GM20431 (cell line): Measurements from ENCODE around the gene CCDC83.
"Not testable (repeated sequence)": the region's sequence is repeated elsewhere in the genome, so short reads cannot be mapped to it uniquely, and the experiment has no call there.

Source experiments
- in situ Hi-C: fragments of 300-500 bp; cut with MseI, MboI; formaldehyde crosslinking; loops from one replicate; pipeline ENCODE4 v1.15.0; 2020; ENCODE audit warnings: low sequenced_read_pairs; ENCODE audit not compliant: unreplicated experiment

CCDC83 gene

DNA sequence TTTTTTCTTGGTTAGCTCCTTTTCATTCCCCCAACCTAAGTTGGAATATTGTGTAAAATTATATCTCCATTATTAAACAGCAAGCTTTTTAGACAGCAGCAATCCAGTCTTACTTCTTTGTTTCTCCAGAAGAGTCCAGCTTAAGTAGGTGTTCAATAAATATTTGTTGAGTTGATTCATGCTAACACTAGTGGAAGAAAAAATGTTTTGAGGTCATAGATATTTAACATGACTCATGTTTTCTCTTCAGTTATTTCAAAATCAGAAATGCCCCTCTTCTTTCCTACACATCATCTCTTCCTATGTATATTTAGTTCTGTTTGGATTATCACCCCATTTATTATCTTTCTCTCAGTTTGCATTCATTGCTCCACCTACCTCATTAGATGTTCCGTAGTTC, 20.3 kb downstream of the CCDC83 start:
- in situ Hi-C loops = no loop called here

DNA sequence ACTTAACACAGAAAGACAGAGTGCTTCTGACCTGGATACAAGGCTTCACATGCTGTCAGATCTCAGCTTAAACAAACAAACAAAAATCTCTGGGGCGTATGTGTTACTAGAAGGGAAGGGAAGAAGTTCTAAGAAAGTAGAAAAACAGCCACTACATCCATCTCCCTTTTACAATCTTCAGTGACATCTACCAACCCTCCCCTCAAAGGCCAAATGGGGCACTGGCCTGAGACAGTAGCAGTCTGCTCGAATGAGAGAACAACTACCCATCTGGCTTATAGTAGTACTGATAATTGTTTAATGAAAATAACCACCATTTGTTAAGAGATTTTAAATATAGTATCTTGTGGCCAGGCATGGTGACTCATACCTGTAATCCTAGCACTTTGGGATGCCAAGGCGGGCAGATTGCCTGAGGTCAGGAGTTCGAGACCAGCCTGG, 29.4 kb downstream of the CCDC83 start:
- in situ Hi-C loops = no loop called here

DNA sequence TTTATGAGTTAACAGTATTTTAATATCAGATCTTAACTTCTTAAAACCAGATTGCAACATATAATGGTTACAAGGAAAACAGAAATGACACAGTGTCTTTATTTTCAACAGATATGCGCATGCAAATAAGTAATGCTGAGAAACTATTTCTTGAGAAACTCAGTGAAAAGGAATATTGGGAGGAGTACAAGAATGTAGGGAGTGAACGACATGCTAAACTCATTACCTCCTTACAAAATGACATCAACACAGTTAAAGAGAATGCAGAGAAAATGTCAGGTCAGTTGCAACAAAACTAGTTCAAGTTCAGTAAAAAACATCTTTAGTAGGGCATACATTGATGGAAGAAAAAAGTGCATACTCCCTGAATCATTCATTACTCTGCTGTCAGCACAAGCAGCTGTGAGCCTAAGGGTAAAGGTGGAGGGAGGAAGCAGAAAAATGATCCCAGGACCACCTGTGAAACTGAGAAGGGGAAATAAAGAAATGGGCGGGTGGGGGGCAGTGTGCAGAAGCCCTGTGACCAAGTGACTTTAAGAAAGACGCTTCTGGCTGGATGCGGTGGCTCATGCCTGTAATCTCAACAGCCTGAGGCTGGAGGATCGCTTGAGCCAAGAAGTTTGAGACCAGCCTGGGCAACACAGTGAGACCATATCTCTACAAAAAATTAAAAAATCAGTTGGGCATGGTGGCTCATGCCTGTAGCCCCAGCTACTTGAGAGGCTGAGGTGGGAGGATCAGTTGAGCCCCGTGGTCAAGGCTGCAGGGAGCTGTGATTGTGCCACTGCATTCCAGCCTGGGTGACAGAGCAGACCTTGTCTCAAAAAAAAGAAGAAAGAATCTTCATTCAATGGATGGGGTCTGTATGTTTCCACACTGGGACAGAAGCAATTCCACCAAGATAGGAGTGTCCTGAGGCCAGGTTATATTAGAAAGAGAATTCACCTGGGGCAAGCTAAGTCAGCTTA, 31.2 kb downstream of the CCDC83 start:
- in situ Hi-C loops = no loop called here

DNA sequence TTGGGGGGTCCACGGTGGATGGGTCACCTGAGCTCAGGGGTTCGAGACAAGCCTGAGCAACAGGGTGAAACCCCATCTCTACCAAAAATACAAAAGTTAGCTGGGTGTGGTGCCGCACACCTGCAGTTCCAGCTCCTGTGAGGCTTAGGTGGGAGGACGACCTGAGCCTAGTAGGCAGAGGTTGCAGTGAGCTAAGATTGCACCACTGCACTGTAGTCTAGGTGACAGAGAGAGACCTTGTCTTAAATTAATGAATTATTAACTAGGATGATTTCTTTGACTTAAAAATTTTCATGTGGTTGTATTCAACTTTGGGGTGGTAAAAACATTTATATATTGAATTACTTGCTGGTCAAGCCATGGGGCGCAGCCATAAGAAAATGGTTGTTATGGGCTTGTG, 33.9 kb downstream of the CCDC83 start:
- in situ Hi-C loops = no loop called here

DNA sequence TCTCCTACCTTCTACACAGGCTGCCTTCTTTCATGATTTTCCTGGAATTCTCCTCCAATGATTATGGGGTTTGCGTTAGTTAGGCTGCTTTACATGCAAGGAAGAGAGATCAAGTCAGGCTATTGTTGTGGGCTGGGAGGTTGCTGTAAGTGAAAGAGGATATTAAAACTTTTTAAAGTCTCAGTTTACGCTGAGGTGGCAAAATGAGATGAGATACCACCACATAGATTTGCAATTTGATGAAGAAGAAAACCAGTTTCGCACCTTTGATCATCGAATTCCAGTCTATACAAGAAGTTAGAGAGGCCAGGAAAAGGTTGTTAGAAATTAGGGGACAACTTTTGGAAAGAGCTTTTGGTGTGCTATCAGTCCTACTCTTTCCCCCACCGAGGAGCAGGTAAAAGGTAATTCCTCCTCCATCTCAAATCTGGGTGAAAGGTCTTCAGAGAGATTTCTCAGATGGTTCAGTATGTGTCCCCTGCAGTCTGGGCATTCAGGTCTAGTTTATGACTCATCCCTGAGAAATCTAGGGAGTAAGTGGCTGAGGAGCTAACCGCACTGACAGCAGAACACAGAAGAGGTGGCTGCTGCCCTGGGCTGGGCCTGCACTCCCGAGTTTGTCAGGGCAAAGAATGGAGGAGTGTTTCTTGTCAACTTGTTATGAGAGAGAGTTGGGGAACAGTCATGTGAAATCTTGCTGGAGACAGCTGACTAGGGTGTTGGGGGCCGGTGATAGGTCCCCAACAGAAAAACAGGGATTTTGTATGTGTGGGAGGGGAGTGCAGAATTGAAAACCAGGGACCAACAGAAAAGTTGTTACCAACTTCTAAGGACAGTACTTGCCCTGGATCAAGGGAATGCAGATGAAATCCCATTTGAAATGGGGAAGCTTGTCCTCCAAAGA, 34.7 kb downstream of the CCDC83 start:
- in situ Hi-C loops = no loop called here

DNA sequence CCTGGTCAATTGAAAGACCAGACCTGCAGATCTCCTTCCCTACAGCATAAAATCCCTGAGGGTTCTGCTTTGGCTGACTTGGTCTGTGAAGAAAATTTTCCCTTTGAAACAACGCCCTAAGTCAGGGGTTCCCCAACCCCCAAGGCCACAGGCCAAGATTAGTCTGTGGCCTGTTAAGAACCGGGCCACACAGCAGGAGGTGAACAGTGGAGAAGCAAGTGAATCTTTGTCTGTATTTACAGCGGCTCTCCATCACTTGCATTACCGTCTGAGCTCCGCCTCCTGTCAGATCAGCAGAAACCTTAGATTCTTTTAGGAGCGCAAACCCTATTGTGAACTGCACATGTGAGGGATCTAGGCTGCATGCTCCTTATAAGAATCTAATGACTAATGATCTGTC, 38.2 kb downstream of the CCDC83 start:
- in situ Hi-C loops = no loop called here

DNA sequence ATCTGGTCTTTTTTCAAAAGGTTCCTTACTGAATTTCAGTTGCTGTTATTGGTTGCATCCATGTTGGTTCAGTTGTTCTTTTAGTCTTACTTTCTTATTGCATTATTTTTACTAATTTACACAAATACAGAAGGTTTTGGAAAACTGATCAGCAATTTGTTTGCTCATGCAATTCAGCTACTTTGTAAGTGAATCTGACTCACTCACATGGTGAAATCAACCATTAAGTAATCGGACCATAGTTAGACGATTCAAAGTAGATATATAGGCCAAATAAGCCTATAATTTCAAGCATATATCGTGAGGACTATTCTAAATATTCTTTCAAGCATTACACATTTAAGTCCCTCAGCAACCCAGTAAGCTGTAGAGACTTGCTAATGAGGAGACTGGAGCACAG, 41.7 kb downstream of the CCDC83 start:
- in situ Hi-C loops = no loop called here

DNA sequence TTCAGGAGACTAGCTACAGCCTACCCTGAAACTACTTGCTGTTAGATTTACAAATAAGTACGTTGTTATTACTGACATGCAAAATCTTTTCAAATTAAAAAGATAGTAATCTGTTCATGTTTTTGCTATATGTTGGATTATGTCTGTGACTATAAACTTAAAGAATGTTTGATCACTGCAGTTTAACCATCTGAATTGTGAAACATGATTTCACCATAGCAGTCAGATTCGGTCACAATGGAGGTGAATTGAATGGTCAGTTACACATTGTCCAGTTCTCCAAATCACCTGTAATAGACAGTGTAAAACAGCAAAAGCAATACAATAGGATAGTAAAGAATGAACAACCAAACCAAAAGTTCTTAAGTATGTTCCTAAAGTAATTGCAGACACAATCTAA, 43.3 kb downstream of the CCDC83 start:
- in situ Hi-C loops = no loop called here

DNA sequence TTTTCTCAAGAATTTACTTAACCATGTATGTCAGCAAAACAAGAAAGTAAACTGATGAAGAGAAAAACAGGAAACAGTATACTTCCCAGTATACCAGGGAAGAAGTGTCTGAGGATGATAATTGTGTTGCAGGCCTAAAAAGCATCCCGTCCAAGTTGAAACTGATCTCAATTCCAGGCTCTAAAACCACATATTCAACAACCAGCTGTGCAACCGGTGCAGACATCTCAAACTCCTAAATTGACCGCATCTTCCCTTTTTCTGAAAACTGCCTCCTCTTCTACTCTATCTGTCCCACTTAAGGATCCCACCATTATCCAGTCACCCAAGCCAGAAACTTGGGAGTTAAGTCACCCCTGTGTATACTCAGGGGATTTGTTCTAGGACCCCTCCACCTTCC, 47.2 kb downstream of the CCDC83 start:
- in situ Hi-C loops = no loop called here

DNA sequence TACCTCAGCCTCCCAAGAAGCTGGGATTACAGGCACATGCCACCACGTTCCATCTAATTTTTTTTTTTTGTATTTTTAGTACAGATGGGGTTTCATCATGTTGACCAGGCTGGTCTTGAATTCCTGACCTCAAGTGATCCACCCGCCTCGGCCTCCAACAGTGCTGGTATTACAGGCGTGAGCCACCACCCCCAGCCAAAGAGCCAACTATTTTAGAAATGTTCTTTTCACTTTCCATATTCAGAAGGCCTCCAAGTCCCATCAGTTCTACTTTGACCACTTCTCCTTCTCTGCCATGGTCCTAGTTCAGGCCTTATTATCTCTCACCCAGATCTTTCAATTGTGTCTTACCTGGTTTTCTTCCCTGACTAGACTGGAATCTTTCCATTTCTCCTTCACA, 48.2 kb downstream of the CCDC83 start:
- in situ Hi-C loops = no loop called here

DNA sequence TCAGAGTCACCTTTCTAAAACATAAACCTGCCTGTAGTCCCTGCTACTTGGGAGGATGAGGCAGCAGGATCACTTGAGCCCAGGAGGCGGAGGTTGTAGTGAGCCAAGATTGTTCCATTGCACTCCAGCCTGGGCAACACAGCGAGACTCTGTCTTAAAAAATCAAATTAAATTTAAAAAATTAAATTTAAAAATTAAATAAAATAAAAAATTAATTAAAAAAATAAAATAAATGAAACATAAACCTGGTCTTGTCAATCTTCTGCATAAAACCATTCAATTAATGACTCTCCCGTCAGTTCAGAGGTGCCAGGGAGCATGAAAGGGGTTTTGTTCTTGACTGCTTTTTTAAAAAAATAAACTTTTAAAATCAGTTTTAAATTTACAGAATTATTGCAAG, 48.6 kb downstream of the CCDC83 start:
- in situ Hi-C loops = no loop called here

DNA sequence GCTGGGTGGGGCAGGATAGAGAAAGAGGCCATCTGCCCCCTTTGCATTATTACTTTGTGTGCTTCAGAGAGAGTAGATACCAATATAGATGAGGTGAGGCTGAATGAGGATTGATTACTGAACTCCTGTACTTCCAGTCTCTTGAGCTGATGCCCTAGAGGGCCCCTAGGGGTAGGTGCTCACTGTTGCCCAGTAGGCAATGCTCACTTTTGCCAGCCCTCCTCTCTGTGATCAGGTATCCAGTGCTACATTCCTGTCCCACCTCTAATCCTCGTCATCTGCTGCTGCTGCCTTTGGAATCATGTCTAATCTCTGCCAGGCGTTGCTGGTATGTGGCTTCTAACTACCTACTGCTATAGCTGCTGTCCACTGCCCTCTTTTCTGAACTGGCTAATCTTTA, 57.2 kb downstream of the CCDC83 start:
- in situ Hi-C loops = no loop called here

DNA sequence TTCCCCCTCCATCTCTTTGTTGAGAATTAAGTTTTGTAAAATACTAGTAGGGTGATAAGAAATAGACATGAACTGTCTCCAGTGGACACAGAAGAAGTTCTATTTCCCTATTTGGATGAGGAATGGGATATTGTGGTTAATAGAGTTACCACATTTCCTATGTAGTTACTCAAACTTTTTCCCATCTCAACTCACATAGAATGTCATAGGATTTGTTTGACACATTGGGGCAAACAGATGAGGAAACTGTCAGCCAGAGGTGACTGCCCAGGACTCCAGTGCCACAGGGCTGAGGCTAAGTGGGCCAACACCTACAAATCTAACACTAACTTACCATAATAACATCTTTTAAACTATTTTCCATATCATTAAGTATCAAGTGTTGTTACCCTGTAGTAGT, 58.3 kb downstream of the CCDC83 start:
- in situ Hi-C loops = no loop called here

DNA sequence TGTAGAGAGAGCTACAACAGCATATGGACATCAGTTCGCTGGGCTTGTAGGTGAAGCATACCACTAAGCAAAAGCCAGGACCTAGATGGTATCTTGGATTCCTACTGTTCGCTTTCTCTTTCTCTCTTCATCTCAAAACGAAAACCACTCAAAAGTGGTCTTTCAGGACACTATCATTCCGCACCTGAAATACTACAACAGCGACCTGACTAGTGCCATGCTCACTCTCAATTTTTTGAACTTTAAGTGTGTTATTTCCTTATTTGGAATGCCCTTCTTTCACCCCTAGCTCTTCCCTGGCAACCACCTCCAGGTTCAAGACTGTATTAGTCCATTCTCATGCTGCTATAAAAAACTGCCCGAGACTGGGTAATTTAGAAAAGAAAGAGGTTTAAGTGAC, 59.2 kb downstream of the CCDC83 start:
- in situ Hi-C loops = no loop called here

DNA sequence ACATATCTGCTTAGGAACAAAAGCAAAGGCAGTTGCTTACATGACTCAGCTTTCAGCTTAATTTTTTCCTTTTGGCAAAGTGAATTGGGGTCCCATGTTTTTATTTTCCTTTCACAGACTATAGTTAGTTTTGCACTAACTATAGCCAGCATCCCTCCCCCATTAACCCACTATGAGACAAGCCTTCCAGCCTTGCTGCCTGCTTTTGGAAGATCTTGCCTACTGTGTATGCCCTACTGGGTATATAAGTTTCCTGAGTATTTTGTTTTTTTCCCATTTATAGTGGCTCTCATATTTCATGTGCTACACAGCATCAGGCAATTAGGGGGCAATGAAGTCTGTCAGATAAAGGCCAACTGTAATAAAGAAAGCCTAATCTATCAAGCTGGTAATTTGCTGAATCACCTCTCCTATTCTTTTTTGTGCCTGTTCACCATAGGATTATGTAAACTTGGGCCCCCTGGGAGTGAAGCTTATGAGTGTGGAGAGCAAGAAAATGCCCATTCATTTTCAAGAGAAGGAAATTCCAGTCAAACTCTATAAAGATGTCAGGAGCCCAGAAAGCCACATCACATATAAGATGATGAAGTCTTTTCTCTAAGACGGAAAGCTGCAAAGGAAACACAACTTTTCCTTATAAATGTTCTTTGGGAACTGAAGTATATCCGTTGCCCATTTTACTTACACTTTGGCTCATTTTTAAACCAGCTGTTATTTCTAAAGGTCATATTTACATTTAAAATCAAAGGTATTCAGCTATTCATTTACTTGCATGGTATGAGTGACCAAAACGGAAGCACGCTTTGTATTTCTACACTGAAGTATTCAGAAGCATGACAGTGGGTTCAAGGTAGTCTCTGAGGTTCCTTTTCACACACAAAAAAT, 64.0 kb downstream of the CCDC83 start:
- in situ Hi-C loops = no loop called here

DNA sequence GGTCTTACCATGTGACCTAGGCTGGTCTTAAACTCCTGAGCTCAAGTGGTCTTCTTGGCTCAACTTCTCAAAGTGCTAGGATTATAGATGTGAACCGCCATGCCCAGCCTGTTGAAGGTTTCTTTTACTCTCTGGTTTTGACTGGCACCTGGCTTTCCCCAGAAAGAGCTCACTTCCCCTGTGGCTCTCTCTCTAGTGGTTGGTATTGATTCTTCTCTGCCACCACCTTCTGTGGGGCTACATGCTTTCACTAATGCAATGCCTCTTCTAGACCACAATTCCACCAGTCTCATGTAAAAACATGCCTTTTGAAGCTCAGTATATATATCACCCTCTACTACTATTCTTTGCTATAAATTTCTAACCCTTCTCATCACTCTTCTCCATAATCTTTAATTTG, 67.2 kb downstream of the CCDC83 start:
- in situ Hi-C loops = no loop called here

DNA sequence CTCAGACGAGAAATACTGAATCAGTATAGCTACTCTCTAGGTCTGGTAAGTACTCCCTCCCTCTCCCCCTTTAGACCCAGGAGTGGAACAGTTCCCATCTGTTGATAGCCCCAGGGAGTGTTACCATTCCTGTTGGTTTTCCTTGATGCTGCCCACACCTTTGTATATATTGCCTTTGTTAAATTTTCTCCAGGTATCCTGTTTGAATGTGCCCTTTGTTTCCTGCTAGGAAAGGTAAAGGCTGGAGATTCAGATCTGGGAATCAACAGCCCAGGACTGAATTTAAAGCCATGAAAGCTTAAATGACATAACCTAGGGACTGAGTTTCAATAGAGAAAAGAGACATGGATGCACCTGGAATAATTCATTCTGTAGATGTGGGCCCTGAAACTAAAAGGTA, 68.3 kb downstream of the CCDC83 start:
- in situ Hi-C loops = no loop called here

DNA sequence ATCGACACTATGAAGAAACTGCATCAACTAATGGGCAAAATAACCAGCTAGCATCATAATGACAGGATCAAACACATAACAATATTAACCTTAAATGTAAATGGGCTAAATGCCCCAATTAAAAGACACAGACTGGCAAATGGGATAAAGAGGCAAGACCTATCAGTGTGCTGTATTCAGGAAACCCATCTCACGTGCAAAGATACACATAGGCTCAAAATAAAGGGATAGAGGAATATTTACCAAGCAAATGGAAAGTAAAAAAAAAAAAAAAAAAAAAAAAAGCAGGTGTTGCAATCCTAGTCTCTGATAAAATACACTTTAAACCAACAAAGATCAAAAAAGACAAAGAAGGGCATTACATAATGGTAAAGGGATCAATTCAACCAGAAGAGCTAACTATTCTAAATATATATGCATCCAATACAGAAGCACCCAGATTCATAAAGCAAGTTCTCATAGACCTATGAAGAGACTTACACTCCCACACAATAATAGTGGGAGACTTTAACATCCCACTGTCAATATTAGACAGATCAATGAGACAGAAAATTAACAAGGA, 71.6 kb downstream of the CCDC83 start:
- in situ Hi-C loops = not testable (repeated sequence)

DNA sequence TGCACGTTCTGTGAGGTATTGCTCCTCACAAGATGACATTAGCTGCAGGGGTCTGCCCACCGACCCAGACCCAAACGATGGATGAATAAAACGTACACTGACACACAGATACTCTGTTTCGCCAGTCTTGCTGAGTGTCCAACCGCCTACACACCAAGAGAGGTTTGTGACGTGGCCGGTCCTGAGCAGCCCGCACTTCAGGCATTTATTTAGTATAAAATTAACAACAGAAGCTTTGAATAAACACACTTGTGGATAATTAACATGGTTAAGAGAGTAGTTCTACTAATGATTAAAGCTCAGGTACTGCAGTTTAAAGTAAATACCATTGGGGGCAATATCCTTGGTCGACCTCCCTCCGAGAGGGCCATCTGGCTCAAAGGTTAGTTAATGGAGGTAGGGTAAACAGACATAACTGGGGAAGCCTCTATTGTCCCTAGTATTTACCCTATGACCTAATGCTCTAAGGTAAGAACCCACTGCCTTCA, 75.7 kb downstream of the CCDC83 start:
- in situ Hi-C loops = no loop called here
